ENCODE data around the gene SIPA1L3.
"Not testable (repeated sequence)": the region's sequence is repeated elsewhere in the genome, so short reads cannot be mapped to it uniquely, and the experiment has no call there.

SIPA1L3 gene, protein sequence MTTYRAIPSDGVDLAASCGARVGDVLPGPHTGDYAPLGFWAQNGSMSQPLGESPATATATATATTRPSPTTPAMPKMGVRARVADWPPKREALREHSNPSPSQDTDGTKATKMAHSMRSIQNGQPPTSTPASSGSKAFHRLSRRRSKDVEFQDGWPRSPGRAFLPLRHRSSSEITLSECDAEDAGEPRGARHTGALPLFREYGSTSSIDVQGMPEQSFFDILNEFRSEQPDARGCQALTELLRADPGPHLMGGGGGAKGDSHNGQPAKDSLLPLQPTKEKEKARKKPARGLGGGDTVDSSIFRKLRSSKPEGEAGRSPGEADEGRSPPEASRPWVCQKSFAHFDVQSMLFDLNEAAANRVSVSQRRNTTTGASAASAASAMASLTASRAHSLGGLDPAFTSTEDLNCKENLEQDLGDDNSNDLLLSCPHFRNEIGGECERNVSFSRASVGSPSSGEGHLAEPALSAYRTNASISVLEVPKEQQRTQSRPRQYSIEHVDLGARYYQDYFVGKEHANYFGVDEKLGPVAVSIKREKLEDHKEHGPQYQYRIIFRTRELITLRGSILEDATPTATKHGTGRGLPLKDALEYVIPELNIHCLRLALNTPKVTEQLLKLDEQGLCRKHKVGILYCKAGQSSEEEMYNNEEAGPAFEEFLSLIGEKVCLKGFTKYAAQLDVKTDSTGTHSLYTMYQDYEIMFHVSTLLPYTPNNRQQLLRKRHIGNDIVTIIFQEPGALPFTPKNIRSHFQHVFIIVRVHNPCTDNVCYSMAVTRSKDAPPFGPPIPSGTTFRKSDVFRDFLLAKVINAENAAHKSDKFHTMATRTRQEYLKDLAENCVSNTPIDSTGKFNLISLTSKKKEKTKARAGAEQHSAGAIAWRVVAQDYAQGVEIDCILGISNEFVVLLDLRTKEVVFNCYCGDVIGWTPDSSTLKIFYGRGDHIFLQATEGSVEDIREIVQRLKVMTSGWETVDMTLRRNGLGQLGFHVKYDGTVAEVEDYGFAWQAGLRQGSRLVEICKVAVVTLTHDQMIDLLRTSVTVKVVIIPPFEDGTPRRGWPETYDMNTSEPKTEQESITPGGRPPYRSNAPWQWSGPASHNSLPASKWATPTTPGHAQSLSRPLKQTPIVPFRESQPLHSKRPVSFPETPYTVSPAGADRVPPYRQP (N-terminal part only)

DNA sequence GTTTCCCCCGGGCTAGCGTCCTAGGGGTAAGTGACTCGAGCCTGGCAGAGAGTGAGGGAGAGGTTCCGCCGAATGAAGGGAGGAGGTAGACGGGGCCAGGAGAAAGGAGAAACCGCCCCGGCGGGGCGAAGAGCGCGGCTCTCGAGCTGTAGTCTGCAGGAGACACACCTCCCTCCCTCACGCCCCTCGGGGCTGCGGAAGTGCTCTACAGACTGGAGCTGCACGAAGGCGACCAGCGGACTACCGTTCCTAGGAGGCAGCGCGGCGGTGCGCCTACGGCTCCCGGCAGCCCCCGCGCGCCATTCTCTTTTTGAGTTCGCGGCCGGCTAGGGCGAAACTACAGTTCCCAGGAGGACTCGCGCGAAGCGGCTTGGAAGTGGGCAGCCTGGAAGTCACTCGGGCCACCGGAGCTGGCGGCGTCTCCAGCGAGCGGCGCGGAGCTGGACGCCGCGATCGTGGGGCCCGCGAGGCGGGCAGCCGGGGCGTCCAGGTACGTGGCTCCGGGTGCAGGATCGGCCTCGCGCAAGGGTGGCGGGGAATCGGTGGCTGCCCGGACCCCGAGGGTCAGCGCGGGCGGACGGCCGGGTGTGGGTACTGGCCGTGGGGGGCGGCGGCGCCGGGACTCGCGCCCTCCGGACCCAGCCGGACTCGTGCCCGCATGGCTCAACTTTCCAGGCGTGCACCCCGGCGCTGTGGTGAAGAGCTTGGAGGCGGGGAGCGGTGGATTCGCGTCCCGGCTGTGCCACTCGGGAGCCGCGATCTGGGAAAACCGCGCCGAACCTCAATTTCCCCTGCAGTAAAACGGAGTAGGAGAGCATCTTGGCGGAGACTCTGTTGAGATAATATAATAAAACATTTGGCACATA, at the start of gene SIPA1L3:
Gene SIPA1L3 (plus strand): TSS at position 340 of the 866 bp plus-strand sequence. CDS start 174,358 bp downstream, outside the sequence.
- Histone ChIP-seq H3K4me1 (ENCODE audit: control insufficient read depth in 1 of 2, insufficient read depth in 1 of 2, low read depth in 1 of 2, low read length in 1 of 2) (peaks cover 9 to 12% of the 10 kb centered on the region in 2 experiments), H3K27me3 (no peaks in the 10 kb centered on the region), H3K27ac (peak within 1 kb of the TSS; percentile 60), H3K36me3 (no peaks in the 10 kb centered on the region), H3K4me3 (ENCODE audit: low read depth in 1 of 2, low read length in 1 of 2) (peak within 1 kb of the TSS; percentile 87 to 94), H3K9me3 (no peaks in the 10 kb centered on the region)
- TF ChIP-seq, protein P1, sequence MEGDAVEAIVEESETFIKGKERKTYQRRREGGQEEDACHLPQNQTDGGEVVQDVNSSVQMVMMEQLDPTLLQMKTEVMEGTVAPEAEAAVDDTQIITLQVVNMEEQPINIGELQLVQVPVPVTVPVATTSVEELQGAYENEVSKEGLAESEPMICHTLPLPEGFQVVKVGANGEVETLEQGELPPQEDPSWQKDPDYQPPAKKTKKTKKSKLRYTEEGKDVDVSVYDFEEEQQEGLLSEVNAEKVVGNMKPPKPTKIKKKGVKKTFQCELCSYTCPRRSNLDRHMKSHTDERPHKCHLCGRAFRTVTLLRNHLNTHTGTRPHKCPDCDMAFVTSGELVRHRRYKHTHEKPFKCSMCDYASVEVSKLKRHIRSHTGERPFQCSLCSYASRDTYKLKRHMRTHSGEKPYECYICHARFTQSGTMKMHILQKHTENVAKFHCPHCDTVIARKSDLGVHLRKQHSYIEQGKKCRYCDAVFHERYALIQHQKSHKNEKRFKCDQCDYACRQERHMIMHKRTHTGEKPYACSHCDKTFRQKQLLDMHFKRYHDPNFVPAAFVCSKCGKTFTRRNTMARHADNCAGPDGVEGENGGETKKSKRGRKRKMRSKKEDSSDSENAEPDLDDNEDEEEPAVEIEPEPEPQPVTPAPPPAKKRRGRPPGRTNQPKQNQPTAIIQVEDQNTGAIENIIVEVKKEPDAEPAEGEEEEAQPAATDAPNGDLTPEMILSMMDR (IDR thresholded peaks at IDR 0.05) = no peak

DNA sequence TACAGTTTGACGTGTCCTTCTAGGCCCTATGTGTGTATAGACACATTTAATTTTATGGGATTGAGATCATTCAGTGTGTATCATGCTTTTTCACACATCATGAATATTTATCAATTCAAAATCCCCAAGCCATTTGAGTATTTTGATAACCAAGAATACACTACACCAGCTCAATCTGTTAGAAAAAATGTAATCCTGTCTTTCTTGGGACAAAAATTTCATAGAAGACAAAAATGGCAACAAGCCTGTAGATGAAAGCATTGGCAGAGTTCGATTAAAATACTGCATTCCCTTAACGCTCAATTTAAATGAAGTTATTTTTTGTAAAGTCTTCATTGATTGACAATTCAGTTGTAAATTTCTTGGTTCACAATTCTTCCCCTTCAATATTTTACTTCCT, 42.5 kb upstream of the SIPA1L3 start:
- TF ChIP-seq, protein P1 (IDR thresholded peaks at IDR 0.05) = no peak
- Histone ChIP-seq H3K4me3 (ENCODE audit: low read depth in 1 of 2, low read length in 1 of 2) (no peak overlapping the region), H3K27ac (no peak overlapping the region), H3K4me1 (ENCODE audit: control insufficient read depth in 1 of 2, insufficient read depth in 1 of 2, low read depth in 1 of 2, low read length in 1 of 2) (no peaks in the 10 kb centered on the region), H3K27me3 (no peaks in the 10 kb centered on the region), H3K36me3 (no peaks in the 10 kb centered on the region), H3K9me3 (no peaks in the 10 kb centered on the region)

DNA sequence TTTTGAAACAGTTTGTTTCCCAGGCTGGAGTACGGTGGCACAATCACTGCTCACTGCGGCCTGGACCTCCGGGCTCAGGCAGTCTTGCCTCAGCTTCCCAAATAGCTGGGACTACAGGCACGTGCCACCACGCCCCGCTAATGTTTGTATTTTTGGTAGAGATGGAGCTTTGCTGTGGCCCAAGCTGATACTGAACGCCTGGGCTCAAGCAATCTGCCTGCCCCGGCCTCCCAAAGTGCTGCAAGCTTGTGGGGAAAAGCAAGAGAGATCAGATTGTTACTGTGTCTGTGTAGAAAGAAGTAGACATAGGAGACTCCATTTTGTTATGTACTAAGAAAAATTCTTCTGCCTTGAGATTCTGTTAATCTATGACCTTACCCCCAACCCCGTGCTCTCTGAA, 41.1 kb upstream of the SIPA1L3 start:
- not testable (repeated sequence) for H3K27ac ChIP-seq; H3K4me1 ChIP-seq (ENCODE audit: control insufficient read depth in 1 of 2, insufficient read depth in 1 of 2, low read depth in 1 of 2, low read length in 1 of 2); H3K27me3 ChIP-seq; H3K36me3 ChIP-seq; H3K9me3 ChIP-seq; H3K4me3 ChIP-seq (ENCODE audit: low read depth in 1 of 2, low read length in 1 of 2)

DNA sequence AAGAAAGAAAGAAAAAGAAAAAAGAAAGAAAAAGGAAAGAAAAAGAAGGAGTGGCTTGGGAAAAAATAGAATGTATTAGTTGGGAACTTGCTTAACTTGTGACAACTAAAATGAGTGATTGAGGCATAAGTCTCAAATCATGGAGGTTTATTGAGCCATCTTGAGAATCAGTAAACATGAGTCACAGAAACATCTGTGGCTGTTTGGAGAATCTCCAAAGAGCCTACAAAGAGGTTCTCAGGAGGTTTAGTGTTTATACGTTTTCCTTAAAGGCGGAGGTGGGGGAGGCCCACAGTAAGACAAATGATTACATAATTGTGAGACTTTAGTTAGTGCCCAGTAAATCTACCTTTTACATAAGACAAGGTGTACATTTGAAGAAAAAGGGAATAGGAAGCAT, 39.2 kb upstream of the SIPA1L3 start:
- Histone ChIP-seq H3K9me3 (no peaks in the 10 kb centered on the region), H3K36me3 (no peaks in the 10 kb centered on the region), H3K27ac (no peak overlapping the region), H3K4me3 (ENCODE audit: low read depth in 1 of 2, low read length in 1 of 2) (no peak overlapping the region), H3K4me1 (ENCODE audit: control insufficient read depth in 1 of 2, insufficient read depth in 1 of 2, low read depth in 1 of 2, low read length in 1 of 2) (no peaks in the 10 kb centered on the region), H3K27me3 (no peaks in the 10 kb centered on the region)
- TF ChIP-seq, protein P1 (IDR thresholded peaks at IDR 0.05) = no peak

DNA sequence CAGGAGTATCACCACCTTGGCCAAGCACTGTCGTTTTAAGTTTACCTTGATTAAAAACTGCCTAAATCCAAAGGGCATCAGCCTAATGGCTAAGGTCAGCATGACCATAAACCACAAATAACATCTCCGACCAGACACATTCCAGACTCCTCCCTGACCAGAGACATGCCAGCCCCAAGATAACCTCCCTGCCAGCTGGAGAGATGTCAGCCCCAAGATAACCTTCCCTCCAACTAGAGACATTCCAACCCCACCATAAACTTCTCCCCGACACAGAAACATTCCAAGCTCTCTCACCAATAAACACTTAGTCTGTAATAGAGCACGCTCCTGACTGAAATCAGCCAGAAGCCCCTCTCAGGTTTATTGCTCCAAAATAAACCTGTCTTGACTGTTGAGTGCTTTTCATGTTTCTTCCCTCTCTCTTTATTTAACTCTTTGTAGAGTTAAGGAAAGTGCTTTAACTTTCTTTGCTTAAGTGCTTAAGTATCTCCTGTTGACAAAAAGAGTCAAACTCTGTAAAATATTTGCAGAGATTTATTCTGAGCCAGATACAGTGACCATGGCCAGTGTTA, 37.2 kb upstream of the SIPA1L3 start:
- no peaks in the 10 kb centered on the region for H3K4me1 ChIP-seq (ENCODE audit: control insufficient read depth in 1 of 2, insufficient read depth in 1 of 2, low read depth in 1 of 2, low read length in 1 of 2)
- no peak overlapping the region for H3K4me3 ChIP-seq (ENCODE audit: low read depth in 1 of 2, low read length in 1 of 2)
- H3K27me3 ChIP-seq = no peaks in the 10 kb centered on the region
- TF ChIP-seq, protein P1 (IDR thresholded peaks at IDR 0.05) = no peak
- no peaks in the 10 kb centered on the region for H3K9me3 ChIP-seq
- H3K36me3 ChIP-seq = no peaks in the 10 kb centered on the region
- no peak overlapping the region for H3K27ac ChIP-seq
